AG08396 (cell line): Measurements from ENCODE around the gene PFKP.

Experiments used
- DNase-seq: peaks from one replicate; pipeline ENCODE4 v3.0.0; 2012; ENCODE audit warnings: low spot score, mixed read lengths

PFKP gene

GRCh38 chr10:3116508-3117100 lies 49.3 kb downstream of the PFKP start:
- no peak for DNase-seq

- no peak for DNase-seq
These were observed 50.1 kb downstream of the PFKP start for GRCh38 chr10:3117486-3117885.

DNA sequence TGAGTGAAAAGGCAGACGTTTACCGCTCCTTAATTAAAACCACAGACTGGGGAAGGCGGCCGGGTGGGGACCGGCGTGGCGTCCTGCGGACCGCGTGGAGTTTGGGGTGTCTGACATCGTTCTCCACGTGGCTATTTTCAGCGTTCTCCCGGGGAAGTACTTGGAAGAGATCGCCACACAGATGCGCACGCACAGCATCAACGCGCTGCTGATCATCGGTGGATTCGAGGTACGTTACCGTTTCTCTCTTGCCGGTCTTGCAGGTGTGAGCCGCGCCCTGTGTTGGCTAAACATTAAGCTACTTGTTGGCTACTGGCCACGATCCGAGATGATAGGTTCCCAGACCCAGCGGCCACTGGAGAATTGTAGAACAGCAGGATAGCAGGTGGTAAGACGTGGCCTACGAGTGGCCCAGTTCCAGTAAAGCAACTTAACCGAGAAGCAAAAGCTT lies 51.3 kb downstream of the PFKP start:
- DNase-seq: no peak

- DNase-seq: peak; percentile 76
These were observed 52.6 kb downstream of the PFKP start for GRCh38 chr10:3119796-3120459.

DNA sequence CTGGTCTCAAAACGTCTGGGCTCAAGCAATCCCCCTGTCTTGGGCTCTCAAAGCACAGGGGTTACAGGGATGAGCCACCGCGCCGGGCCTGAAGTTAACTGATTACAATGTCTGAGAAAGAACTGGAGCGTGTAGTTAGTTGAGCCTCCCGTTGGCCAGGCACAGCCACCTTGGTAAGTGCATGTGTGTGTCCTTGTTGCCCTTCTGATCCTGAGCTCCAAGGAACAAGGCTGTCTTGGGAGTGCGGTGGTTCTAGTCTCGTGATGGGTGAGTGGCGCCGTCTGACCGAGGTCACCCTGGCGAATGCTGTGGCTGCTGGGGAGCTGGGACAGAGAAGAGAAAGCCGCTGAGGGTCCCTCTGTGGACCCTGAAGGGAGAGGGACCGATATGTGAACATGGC lies 54.7 kb downstream of the PFKP start:
- DNase-seq: no peak

DNA sequence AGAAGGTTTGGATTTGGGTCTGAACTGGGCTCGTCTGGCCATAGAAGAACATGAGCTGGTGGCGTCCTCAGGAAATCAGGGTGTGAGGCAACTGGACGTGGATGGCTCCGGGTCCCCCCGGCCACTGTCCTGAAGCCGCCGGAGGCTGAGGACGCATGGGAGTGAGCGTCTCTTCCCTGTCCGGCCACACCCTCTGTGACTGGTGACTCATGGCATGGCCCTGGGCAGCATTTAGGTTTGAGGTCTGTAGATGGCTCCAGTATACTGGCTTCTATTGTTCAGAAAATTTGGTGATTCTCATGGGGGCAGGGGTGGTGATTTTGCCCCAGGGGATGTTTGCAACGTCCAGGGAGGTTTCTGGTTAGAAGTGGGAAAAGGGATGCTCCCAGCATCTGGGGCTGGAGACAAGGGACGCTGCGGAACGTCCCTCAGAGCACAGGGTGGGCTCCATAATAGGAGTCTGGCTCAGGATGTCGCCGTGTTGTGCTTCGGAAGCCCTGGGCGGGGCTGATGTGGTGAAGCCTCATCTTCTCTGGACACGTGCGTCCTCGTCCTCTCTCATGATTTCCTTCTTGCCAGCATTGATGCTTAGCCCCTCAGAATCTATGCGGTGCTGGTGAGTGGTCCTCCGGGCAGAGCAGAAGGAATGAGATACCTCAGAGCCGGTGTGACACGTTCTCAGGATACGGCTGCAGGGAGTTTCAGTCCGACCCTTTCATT lies 55.3 kb downstream of the PFKP start:
- no peak for DNase-seq

DNA sequence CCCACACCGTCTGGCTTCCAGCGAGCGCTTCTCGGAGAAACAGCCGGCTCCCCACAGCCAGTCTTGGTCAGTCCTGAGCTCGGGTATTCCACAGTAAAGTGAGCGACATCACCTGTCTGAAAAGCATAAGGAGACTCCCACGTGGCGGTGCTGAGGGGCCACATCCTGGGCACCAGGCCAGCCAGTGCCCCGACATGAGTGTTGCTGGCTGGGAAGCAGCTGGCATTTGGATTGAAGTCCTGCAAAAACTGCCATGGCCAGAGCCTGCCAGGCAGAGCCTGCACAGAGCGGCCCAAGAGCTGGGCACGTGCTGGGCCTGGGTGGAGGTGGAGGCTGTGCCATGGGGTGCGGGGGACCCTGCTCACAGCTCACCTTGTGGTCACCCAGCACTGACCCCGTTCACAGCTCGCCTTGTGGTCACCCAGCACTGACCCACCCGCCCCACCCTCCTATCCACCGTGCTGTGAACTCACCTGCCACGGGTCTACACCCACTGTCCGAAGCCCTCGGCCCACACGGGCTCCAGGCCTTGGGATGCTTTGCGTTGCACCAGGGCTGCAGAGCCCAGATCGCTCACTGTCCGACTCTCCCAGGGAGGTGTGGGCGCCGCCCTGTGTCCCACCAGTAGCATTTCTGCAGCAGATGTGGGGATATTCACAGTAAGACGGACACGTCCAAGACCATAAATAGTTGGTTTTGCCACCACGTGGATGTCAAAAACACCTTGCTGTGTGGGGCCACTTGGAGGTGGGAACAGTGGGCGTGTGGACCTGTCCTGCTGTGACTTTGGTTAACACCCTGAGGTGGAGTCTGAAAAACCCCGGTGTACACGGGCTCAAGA lies 56.4 kb downstream of the PFKP start:
- DNase-seq: no peak

DNA sequence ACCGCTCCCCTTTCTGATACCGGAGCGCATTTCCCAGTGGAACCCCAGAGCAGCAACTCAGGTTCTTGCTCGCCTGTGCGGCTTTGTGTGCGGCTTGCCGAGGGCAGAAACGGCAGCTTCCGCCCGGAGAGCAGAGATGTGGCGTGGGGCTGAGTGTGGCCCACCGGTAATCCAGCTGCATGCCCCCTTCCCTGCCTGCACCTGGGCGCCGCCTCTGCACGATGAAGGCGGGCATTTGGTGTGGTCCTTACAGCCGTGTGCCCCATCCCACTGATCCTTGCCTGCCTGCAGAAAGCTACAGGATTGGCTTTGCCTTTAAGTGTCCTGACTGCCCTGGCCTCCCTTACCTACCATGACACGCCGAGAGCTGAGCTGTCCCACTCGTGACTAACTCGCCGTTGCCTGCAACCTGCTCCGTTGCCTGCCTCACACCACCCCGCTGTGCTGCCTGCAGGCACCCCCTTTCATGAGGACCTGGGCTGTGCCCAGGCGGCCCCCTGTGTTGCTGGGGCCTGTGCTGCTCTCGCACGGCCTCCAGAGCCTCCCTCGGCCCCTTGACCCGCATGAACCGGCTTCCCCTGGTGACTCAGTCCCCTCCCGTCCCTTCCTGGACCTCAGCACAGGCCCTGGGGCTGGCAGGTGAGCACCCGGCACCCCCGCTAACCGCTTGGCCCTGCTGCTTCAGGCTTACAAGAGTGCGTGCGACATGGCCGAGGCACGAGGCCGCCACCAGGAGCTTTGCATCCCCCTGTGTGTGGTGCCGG lies 57.2 kb downstream of the PFKP start:
- no peak for DNase-seq

- no peak for DNase-seq
These were observed 58.3 kb downstream of the PFKP start for GRCh38 chr10:3125527-3126170.

DNA sequence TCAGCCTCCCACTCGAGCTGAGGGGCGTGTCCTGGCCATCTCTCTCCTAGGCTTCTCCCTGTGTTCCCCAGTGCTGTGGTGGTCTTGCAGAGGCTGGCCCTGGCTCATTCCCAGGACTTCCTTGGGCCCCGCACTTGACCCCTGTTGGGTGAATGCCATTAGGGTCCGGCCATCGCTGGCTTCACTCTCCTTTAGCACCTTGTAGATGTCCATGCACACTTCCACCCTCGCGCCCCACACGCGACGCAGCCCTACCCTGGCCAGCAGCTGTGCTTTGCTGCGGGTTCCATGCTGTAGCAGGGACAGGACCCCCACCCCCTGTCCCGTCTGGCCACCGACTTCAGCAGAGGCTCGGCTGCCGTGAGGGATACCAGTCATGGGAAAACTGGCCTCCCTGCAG lies 58.9 kb downstream of the PFKP start:
- DNase-seq: no peak

DNA sequence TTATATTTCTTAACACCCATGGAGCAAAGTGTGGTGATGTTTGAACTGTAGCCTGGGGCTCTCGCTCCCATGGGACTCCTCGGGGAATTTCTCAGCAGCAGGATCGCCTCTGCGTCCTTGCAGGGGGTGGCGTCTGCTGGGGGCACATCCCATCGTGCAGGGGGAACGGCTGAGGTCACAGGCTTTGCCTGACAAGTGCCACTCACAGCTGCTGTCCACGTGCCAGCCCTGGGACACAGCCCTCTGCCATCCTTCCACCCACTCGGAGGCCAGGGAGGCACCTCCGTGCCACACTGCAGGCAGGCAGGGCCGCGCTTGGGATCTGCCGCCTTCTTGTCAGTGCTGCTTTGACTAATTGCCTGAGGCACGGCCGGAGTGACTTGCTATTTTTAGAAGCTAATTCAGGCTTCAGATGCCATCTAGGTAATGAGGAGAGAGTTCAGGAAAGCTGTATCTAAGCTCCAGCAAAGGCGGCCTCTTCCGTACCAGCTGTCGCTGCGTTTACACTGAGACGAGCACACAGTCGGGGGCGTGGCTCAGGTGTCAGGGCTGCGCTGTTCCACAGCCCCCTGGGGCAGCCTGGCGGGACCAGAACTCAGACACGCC lies 59.5 kb downstream of the PFKP start:
- no peak for DNase-seq

- no peak for DNase-seq
These were observed 60.6 kb downstream of the PFKP start for GRCh38 chr10:3127921-3128320.

GRCh38 chr10:3128379-3129130 lies 61.2 kb downstream of the PFKP start:
- DNase-seq: no peak

DNA sequence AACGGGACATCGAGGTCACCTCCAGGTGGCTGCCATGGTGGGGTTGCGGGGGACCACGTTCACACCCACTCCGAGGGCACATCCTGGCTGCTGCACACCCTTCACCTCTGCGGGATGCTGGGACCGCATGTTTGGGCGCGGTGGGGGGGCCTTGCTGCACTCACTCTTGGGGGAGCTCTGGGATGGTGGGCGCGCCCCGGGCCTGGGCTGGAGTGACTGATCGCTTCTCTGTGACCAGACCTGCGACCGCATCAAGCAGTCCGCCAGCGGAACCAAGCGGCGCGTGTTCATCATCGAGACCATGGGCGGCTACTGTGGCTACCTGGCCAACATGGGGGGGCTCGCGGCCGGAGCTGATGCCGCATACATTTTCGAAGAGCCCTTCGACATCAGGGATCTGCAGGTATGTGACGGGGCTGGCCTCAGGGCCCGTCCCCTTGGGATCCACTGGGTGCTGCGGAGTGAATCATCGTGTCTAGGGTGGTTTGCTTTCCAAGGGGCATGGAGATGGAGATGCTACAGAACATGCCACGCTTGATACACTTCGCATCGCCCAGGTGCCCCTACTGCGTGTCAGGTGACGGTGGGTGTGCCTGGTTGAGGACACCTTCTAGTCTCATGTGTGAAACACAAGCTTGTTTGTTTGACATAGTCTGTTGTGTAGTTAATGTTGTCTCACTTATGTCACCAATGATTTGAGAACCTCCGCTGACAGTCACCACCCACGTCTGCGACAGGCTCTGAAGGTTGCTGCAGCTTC lies 62.4 kb downstream of the PFKP start:
- no peak for DNase-seq

GRCh38 chr10:3131098-3131497 lies 63.8 kb downstream of the PFKP start:
- DNase-seq: no peak

DNA sequence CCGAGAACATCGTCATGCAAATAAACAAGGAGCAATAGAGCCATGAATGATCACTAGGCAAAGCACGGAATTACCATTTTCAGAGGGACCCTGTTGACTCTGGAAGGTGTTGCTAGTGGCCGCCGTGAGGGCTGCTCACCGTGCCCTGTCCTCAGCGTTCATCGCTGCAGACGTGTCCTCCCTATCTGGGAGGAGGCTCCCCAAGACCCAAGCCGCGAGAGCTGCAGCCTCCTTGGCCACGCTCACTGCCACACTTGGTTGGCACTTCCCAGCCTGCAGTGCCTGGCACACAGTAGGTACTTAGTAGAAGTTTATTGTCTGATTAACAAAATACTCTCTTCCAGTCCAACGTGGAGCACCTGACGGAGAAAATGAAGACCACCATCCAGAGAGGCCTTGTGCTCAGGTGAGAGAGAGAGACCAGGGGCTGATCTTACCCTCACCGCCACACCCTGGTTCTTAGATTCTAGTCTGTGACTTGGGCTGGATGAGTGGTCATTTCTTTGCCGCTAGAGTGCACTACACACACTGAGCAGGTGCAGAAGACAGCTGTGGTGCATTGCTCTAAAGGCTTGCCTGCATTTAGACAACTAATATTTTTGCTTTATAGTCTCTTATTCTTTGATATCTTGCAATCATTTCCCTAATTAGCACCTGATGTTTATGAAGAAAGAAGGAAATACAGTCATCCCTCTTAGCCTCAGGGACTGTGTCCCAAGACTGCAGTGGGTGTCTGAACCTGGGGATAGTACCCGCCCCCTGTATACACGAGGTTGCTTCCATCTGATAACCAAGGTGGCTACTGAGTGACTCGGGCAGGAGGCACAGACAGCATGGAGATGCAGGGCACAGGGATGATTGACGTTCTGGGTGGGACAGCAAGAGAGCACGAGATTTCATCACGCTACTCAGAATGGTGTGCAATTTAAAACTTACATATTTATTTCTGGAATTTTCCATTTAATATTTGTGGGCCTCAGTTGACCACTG lies 65.0 kb downstream of the PFKP start:
- no peak for DNase-seq

DNA sequence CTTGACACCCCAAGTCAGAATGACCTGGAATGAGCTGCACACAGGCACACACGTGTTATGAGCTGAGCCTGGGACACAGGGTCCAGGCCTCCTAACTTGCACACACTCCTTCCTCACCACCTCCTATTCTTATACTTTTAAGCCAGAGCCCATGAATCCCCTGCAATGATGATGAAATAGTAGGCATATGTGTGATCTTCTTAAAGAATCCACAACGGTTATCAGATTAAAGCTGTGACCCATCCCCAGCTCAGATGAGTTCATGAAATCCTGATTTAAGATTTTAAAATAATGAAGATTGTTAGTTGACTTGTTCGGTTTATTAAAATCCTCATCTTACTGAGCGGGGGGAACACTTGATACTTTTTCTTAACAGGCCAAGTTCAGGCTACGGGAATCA lies 66.6 kb downstream of the PFKP start:
- no peak for DNase-seq

DNA sequence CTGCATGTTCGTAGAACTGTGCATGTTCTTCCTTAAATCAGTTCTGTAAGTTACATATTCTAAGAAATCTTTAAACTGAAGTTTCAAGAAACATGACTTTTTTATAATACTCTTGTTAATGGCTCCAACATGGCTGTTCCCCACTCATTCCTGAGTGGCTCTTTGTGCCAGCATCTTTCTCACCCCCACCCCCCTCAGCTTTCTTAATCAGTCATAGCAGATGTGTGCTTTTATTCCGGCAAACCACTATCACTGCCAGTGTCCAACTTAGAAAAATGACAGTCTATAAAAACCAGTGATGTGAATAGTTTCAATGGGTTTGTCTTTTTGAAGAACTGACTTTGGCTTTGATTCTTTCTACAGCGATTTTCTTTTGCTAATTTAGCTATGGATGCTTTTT lies 67.7 kb downstream of the PFKP start:
- DNase-seq: no peak
